ENCODE measurements around the gene SPECC1.
"Not testable (repeated sequence)": the region's sequence is repeated elsewhere in the genome, so short reads cannot be mapped to it uniquely, and the experiment has no call there.

SPECC1 gene

GRCh38 chr17:20280851-20281250 lies 271.7 kb downstream of the SPECC1 start:
- no peak for DNase-seq

GRCh38 chr17:20281860-20282259 lies 272.7 kb downstream of the SPECC1 start:
- DNase-seq: no peak

GRCh38 chr17:20282526-20283308 lies 273.6 kb downstream of the SPECC1 start:
- DNase-seq: no peak

- DNase-seq: no peak
Observed at GRCh38 chr17:20284022-20284421, 274.9 kb downstream of the SPECC1 start.

GRCh38 chr17:20284570-20285295 lies 275.6 kb downstream of the SPECC1 start:
- no peak for DNase-seq

- DNase-seq: no peak
Observed at GRCh38 chr17:20289984-20290383, 280.8 kb downstream of the SPECC1 start.

- no peak for DNase-seq
Observed at GRCh38 chr17:20291853-20292252, 282.7 kb downstream of the SPECC1 start.

GRCh38 chr17:20293501-20293900 lies 284.3 kb downstream of the SPECC1 start:
- DNase-seq: no peak

- no peak for DNase-seq
Observed at GRCh38 chr17:20294120-20294519, 285.0 kb downstream of the SPECC1 start.

GRCh38 chr17:20299013-20299412 lies 289.9 kb downstream of the SPECC1 start:
- DNase-seq: no peak

GRCh38 chr17:20300436-20300934 lies 291.3 kb downstream of the SPECC1 start:
- no peak for DNase-seq

- no peak for DNase-seq
Observed at GRCh38 chr17:20302246-20302917, 293.2 kb downstream of the SPECC1 start.

GRCh38 chr17:20304961-20305360 lies 295.8 kb downstream of the SPECC1 start:
- DNase-seq: no peak

GRCh38 chr17:20306924-20307323 lies 297.8 kb downstream of the SPECC1 start:
- no peak for DNase-seq

- DNase-seq: no peak
Observed at GRCh38 chr17:20307326-20307910, 298.3 kb downstream of the SPECC1 start.

GRCh38 chr17:20310481-20310880 lies 301.3 kb downstream of the SPECC1 start:
- DNase-seq: no peak

- no peak for DNase-seq
Observed at GRCh38 chr17:20313306-20313705, 304.1 kb downstream of the SPECC1 start.

- no peak for DNase-seq
Observed at GRCh38 chr17:20313891-20314290, 304.7 kb downstream of the SPECC1 start.

- DNase-seq: no peak
Observed at GRCh38 chr17:20314834-20315233, 305.7 kb downstream of the SPECC1 start.

- DNase-seq: no peak
Observed at GRCh38 chr17:20315311-20315710, 306.2 kb downstream of the SPECC1 start.

GRCh38 chr17:20315821-20316220 lies 306.7 kb downstream of the SPECC1 start:
- DNase-seq: no peak

- not testable (repeated sequence) for DNase-seq
Observed at GRCh38 chr17:20320535-20321229, 311.5 kb downstream of the SPECC1 start.

GRCh38 chr17:20321357-20321756 lies 312.2 kb downstream of the SPECC1 start:
- not testable (repeated sequence) for DNase-seq
